K562 (cell line): ENCODE data around the gene STK16. TPM values are rescaled to one million over a fixed set of nuclear protein-coding genes. Genes with fewer than 3 reads are reported as not detected.

Source experiments
- ATF1 ChIP-seq, 2 experiments: fragments of 450-650 bp in 1 of 2; IDR thresholded peaks; 2 replicates each; pipeline ENCODE4 v1.6.1; 2016; ENCODE audit warnings: missing compliant biosample characterization in 1 of 2, missing genetic modification characterization in 1 of 2
- CCNT2 ChIP-seq: IDR thresholded peaks from 2 replicates; pipeline ENCODE4 v1.6.1; 2011; ENCODE audit warnings: borderline replicate concordance, low read depth, mild to moderate bottlenecking, moderate library complexity, mixed read lengths, low read length; ENCODE audit not compliant: insufficient read length; ENCODE audit errors: extremely low read depth
- CTBP1 ChIP-seq: fragments of 450-650 bp; IDR thresholded peaks from 2 replicates; pipeline ENCODE4 v1.6.1; 2016; ENCODE audit warnings: borderline replicate concordance
- JUN ChIP-seq, 2 experiments: sonication (generic) in 1 of 2; formaldehyde crosslinking in 1 of 2; IDR thresholded peaks; 2 replicates each; pipeline versions ENCODE4 v1.6.1 to v1.8.0; 2012 to 2022; ENCODE audit warnings: borderline replicate concordance in 2 of 2, mild to moderate bottlenecking in 2 of 2, improper control_type of control experiment in 1 of 2, low read depth in 1 of 2, low read length in 1 of 2, missing genetic modification reagents in 1 of 2
- JUND ChIP-seq, 2 experiments: IDR thresholded peaks; 2 replicates in 1 of 2; 3 replicates in 1 of 2; pipeline ENCODE4 v1.6.1; 2011; ENCODE audit warnings: borderline replicate concordance in 2 of 2, low read depth in 2 of 2, low read length in 2 of 2, improper control_type of control experiment in 1 of 2, missing biosample characterization in 1 of 2, missing genetic modification characterization in 1 of 2, missing genetic modification reagents in 1 of 2
- KAT7 ChIP-seq: sonication (generic); formaldehyde crosslinking; IDR thresholded peaks from 2 replicates; pipeline ENCODE4 v1.8.0; 2022; ENCODE audit warnings: missing genetic modification reagents, mild to moderate bottlenecking, borderline replicate concordance
- MCM7 ChIP-seq, 2 experiments: fragments of 450-650 bp; IDR thresholded peaks; 2 replicates each; pipeline ENCODE4 v1.6.1; 2016 to 2018
- PBX2 ChIP-seq, 2 experiments: IDR thresholded peaks in 1 of 2; conservative IDR thresholded peaks in 1 of 2; 2 replicates each; pipeline ENCODE4 v1.6.1; 2016; ENCODE audit warnings: low read depth in 2 of 2, mild to moderate bottlenecking in 1 of 2, missing compliant biosample characterization in 1 of 2, missing genetic modification characterization in 1 of 2, moderate library complexity in 1 of 2
- PKNOX1 ChIP-seq: fragments of 450-650 bp; IDR thresholded peaks from 2 replicates; pipeline ENCODE4 v1.6.1; 2016
- POLR2H ChIP-seq: IDR thresholded peaks from 2 replicates; pipeline ENCODE4 v1.6.1; 2016; ENCODE audit warnings: missing genetic modification characterization, low read depth, mild to moderate bottlenecking, control low read depth, missing compliant biosample characterization, moderate library complexity
- PPARD ChIP-seq: fragments of 250-450 bp; sonication (Bioruptor Pico); IDR thresholded peaks from 2 replicates; pipeline ENCODE4 v1.8.0; 2022; ENCODE audit warnings: inconsistent platforms, mild to moderate bottlenecking, moderate library complexity
- SMAD4 ChIP-seq: fragments of 250-450 bp; sonication (Bioruptor Pico); conservative IDR thresholded peaks from 2 replicates; pipeline ENCODE4 v1.8.0; 2021; ENCODE audit warnings: inconsistent platforms, mild to moderate bottlenecking, moderate library complexity
- SP1 ChIP-seq: sonication (generic); formaldehyde crosslinking; IDR thresholded peaks from 2 replicates; pipeline ENCODE4 v1.8.1; 2022; ENCODE audit warnings: mild to moderate bottlenecking, missing genetic modification reagents
- ZBTB12 ChIP-seq: fragments of 250-450 bp; sonication (Bioruptor Pico); IDR thresholded peaks from 2 replicates; pipeline ENCODE4 v1.4.0; 2020
- ZNF395 ChIP-seq: fragments of 200-800 bp; sonication (Bioruptor generic); IDR thresholded peaks from 2 replicates; pipeline ENCODE4 v1.6.1; 2017; ENCODE audit warnings: missing genetic modification characterization, missing compliant biosample characterization
- ZNF766 ChIP-seq: fragments of 200-800 bp; sonication (Bioruptor generic); conservative IDR thresholded peaks from 2 replicates; pipeline ENCODE4 v1.6.1; 2016; ENCODE audit warnings: missing genetic modification characterization, missing compliant biosample characterization
- polyA plus RNA-seq, 8 experiments: library from polyadenylated mRNA; depleted of rRNA in 4 of 8; stranded (reverse) in 5 of 8; unstranded in 3 of 8; fragments of >200 nt; fragmentation: Nextera tagmentation in 2 of 8; fragmentation: Illumina TruSeq in 1 of 8; extraction: Ambion mirVana in 2 of 8; extraction: Trizol in 1 of 8; gene quantifications; 2 replicates each; pipeline versions ENCODE4 v1.2.1 to v1.2.3, GENCODE V29; 2011 to 2014; ENCODE audit warnings: inconsistent platforms in 1 of 8, missing spikeins in 1 of 8
- total RNA-seq, 7 experiments: library from RNA; depleted of rRNA in 6 of 7; stranded (reverse); fragments of >200 nt in 6 of 7; fragmentation: Illumina TruSeq in 2 of 7; extraction: Trizol in 2 of 7; gene quantifications; 2 replicates each; pipeline versions ENCODE4 v1.2.1 to v1.2.3, GENCODE V29; 2011 to 2021; ENCODE audit warnings: low replicate concordance in 1 of 7

Gene STK16
- total and polyA plus RNA-seq, 9 of the 15 experiments (the other 6 are each of a cell fraction or from before 2014, with no cell fraction given): 5.4 to 36.2 (median 17.8) TPM

- TF ChIP-seq PBX2 (CRISPR knock-in tag; IDR thresholded peaks at IDR 0.05; ENCODE audit: low read depth): peak; percentile 87
- TF ChIP-seq PBX2 (tag; conservative IDR thresholded peaks at IDR 0.05; ENCODE audit: low read depth): peak; percentile 99
- TF ChIP-seq CCNT2: peak; percentile 57
- peak; percentile 72 for TF ChIP-seq POLR2H (tag)
- TF ChIP-seq ATF1 (CRISPR knock-in tag; IDR thresholded peaks at IDR 0.05): peak; percentile 42; the same call in 1 of the 2 replicates
- TF ChIP-seq ATF1 (tag; IDR thresholded peaks at IDR 0.05): peak; percentile 89
- no peak for TF ChIP-seq PPARD (CRISPR knock-in tag)
- TF ChIP-seq ZNF766 (CRISPR knock-in tag): peak; percentile 94
- peak; percentile 53; the same call in 1 of the 2 replicates for TF ChIP-seq CTBP1
- TF ChIP-seq JUN (IDR thresholded peaks at IDR 0.05; ENCODE audit: borderline replicate concordance, low read depth, low read length): 0 out of 2 replicates have a peak, but pooled peaks have one; percentile 6
- no peak for TF ChIP-seq JUN (CRISPR knock-in tag; IDR thresholded peaks at IDR 0.05; ENCODE audit: borderline replicate concordance)
- TF ChIP-seq KAT7 (CRISPR knock-in tag): 0 out of 2 replicates have a peak, but pooled peaks have one; percentile 60
- TF ChIP-seq SMAD4 (CRISPR knock-in tag): peak; percentile 93
- TF ChIP-seq ZNF395 (CRISPR knock-in tag): peak; percentile 93
- TF ChIP-seq MCM7 (IDR thresholded peaks at IDR 0.05): no peak
- TF ChIP-seq ZBTB12 (CRISPR knock-in tag): peak; percentile 20; the same call in 1 of the 2 replicates
- peak; percentile 46; the same call in 1 of the 2 replicates for TF ChIP-seq JUND (IDR thresholded peaks at IDR 0.05; ENCODE audit: borderline replicate concordance, low read depth, low read length)
- peak; percentile 17; the same call in 1 of the 3 replicates for TF ChIP-seq JUND (tag; IDR thresholded peaks at IDR 0.05; ENCODE audit: borderline replicate concordance, low read depth, low read length)
- TF ChIP-seq SP1 (CRISPR knock-in tag): peak; percentile 93
- TF ChIP-seq PKNOX1: peak; percentile 100
These were observed 15.8 kb upstream of the STK16 start, which contains the start of the genes ANKZF1 and ATG9A (continued) for GRCh38 chr2:219229305-219230058.
